Measurements from ENCODE around the gene SLC7A7. TPM values are rescaled to one million over a fixed set of nuclear protein-coding genes. Genes with fewer than 3 reads are reported as not detected.

Gene SLC7A7
- total and polyA plus RNA-seq, 2 donors (not counting 1 experiment from before 2014, with no cell fraction given): 6.3 to 9.5 TPM

DNA sequence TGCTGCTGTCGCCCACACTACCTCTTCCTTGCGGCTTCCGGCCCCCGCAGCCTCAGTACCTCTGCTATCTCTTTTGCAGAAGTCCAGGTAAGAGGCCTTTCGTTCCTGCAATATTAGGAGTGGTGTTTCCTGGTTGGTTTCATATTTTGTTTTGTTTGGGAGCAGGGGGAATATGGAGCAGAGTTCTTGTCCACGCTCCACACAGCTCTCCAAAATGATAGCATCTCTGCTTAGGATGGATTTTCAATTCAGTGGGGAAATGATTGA lies 48.0 kb downstream of the SLC7A7 start:
- Histone ChIP-seq H3K79me2 (ENCODE audit: control insufficient read depth, insufficient read depth, low read length) (peaks cover 21% of the 10 kb centered on the region), H3K36me3 (ENCODE audit: control insufficient read depth, insufficient read depth, low read length) (peaks cover 13% of the 10 kb centered on the region), H3K4me3 (replicated peaks in 1 of 4; ENCODE audit: control extremely low read depth in 1 of 4, insufficient read depth in 1 of 4, low read depth in 3 of 4, low read length in 4 of 4) (peak overlapping the region; percentile 83 to 96 (median 94)), H3K4me1 (ENCODE audit: control insufficient read depth, extremely low read depth, insufficient read depth, low read length) (peaks cover 3% of the 10 kb centered on the region), H3K9me3 (ENCODE audit: control insufficient read depth, insufficient read depth, low read depth, low read length) (no peaks in the 10 kb centered on the region), H3K4me2 (ENCODE audit: extremely low read depth, insufficient read depth, low read length) (peak overlapping the region; percentile 95), H3K27ac (ENCODE audit: insufficient read depth, low read length) (peak overlapping the region; percentile 90), H4K20me1 (ENCODE audit: control insufficient read depth, extremely low read depth, insufficient read depth, low read length) (no peaks in the 10 kb centered on the region), H3K9ac (ENCODE audit: insufficient read depth, low read length) (peak overlapping the region; percentile 90), H2AFZ (ENCODE audit: low read length) (peak overlapping the region; percentile 96), H3K27me3 (ENCODE audit: control insufficient read depth, insufficient read depth, low read length) (no peaks in the 10 kb centered on the region)
- TF ChIP-seq EZH2 (IDR thresholded peaks at IDR 0.05; ENCODE audit: low read length, missing control alignments): no peak
- no peak for DNase-seq (ENCODE audit: low read depth in 2 of 2)

DNA sequence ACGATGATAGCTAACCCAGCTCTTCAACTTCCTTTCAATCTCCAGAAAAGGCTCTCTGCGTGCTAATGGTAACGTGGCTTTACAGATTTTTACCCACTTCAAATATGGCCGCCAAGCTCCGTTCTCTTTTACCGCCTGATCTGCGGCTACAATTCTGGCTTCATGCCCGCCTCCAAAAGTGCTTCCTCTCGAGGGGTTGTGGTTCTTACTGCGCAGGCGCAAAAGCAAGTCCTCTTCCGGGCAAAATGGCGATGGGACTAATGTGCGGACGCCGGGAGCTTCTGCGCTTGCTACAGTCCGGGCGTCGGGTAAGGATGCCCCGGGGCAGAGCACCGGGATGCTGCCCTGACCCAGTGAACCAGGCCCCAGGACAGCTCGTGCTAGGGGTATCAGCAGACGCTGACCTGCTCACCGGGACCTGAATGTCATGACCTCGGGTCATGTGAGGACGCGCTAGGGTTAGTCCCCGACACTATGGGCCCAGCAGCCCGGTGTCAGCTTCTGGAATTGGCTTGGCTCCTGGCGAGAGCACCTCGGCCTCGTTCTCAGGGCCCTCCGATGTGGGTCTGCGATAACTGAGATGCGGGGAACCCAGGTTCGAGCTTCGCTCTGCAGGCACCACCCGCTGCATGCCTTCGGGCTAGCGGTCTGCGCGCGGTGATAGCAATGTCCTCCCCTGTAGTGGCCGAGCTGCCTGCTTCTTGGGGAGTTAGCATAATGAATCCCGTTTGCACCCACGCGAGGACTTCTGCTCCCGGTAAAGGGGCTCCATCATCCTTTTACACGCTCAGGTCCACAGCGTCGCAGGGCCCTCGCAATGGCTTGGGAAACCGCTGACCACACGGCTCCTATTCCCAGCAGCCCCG lies 48.5 kb downstream of the SLC7A7 start, which contains the start of gene OXA1L:
Gene OXA1L (plus strand): TSS at position 232 of the 866 bp plus-strand sequence. CDS start 14 bp downstream, at position 246.
- peaks cover 21% of the 10 kb centered on the region for H3K79me2 ChIP-seq (ENCODE audit: control insufficient read depth, insufficient read depth, low read length)
- TF ChIP-seq, protein P1, sequence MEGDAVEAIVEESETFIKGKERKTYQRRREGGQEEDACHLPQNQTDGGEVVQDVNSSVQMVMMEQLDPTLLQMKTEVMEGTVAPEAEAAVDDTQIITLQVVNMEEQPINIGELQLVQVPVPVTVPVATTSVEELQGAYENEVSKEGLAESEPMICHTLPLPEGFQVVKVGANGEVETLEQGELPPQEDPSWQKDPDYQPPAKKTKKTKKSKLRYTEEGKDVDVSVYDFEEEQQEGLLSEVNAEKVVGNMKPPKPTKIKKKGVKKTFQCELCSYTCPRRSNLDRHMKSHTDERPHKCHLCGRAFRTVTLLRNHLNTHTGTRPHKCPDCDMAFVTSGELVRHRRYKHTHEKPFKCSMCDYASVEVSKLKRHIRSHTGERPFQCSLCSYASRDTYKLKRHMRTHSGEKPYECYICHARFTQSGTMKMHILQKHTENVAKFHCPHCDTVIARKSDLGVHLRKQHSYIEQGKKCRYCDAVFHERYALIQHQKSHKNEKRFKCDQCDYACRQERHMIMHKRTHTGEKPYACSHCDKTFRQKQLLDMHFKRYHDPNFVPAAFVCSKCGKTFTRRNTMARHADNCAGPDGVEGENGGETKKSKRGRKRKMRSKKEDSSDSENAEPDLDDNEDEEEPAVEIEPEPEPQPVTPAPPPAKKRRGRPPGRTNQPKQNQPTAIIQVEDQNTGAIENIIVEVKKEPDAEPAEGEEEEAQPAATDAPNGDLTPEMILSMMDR (conservative IDR thresholded peaks at IDR 0.05 in 1 of 2, IDR thresholded peaks at IDR 0.05 in 1 of 2; ENCODE audit: low read depth in 1 of 2, low read length in 2 of 2): no peak
- TF ChIP-seq EZH2 (IDR thresholded peaks at IDR 0.05; ENCODE audit: low read length, missing control alignments): no peak
- DNase-seq (ENCODE audit: low read depth in 2 of 2): peak; percentile 95 to 98
- H4K20me1 ChIP-seq (ENCODE audit: control insufficient read depth, extremely low read depth, insufficient read depth, low read length): no peaks in the 10 kb centered on the region
- no peaks in the 10 kb centered on the region for H3K27me3 ChIP-seq (ENCODE audit: control insufficient read depth, insufficient read depth, low read length)
- H3K9ac ChIP-seq (ENCODE audit: insufficient read depth, low read length): peak within 1 kb of the TSS; percentile 90
- peaks cover 13% of the 10 kb centered on the region for H3K36me3 ChIP-seq (ENCODE audit: control insufficient read depth, insufficient read depth, low read length)
- H3K4me3 ChIP-seq (replicated peaks in 1 of 4; ENCODE audit: control extremely low read depth in 1 of 4, insufficient read depth in 1 of 4, low read depth in 3 of 4, low read length in 4 of 4): peak within 1 kb of the TSS; percentile 83 to 96 (median 94)
- H3K4me2 ChIP-seq (ENCODE audit: extremely low read depth, insufficient read depth, low read length): peak within 1 kb of the TSS; percentile 95
- H3K9me3 ChIP-seq (ENCODE audit: control insufficient read depth, insufficient read depth, low read depth, low read length): no peaks in the 10 kb centered on the region
- H3K27ac ChIP-seq (ENCODE audit: insufficient read depth, low read length): peak within 1 kb of the TSS; percentile 90
- peaks cover 3% of the 10 kb centered on the region for H3K4me1 ChIP-seq (ENCODE audit: control insufficient read depth, extremely low read depth, insufficient read depth, low read length)
- H2AFZ ChIP-seq (ENCODE audit: low read length): peak within 1 kb of the TSS; percentile 96

DNA sequence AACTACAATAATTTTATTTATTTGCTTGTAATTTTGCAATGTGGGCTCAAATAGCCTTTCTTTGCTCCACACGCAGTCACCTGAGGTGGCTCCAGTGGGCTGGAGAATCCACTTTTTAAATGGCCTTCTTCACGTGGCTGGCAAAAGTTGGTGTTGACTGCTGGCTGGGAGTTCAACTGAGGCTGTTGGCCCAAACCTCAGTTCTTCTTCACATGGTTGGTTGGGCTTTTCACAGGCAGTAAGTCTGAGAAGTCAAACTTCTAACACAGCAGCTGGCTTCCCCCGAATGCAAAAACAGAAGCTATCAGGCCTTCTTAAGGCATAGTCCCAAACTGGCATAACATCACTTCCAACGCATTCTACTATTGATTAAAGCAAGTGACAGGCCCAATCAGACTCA lies 50.9 kb downstream of the SLC7A7 start:
- no peaks in the 10 kb centered on the region for H4K20me1 ChIP-seq (ENCODE audit: control insufficient read depth, extremely low read depth, insufficient read depth, low read length)
- H3K27me3 ChIP-seq (ENCODE audit: control insufficient read depth, insufficient read depth, low read length): no peaks in the 10 kb centered on the region
- H3K9ac ChIP-seq (ENCODE audit: insufficient read depth, low read length): no peak overlapping the region
- DNase-seq (ENCODE audit: low read depth in 2 of 2): no peak
- no peak overlapping the region for H3K27ac ChIP-seq (ENCODE audit: insufficient read depth, low read length)
- H3K79me2 ChIP-seq (ENCODE audit: control insufficient read depth, insufficient read depth, low read length): peaks cover 21% of the 10 kb centered on the region
- H3K9me3 ChIP-seq (ENCODE audit: control insufficient read depth, insufficient read depth, low read depth, low read length): no peaks in the 10 kb centered on the region
- H3K4me3 ChIP-seq (replicated peaks in 1 of 4; ENCODE audit: control extremely low read depth in 1 of 4, insufficient read depth in 1 of 4, low read depth in 3 of 4, low read length in 4 of 4): no peak overlapping the region
- no peak overlapping the region for H2AFZ ChIP-seq (ENCODE audit: low read length)
- H3K4me1 ChIP-seq (ENCODE audit: control insufficient read depth, extremely low read depth, insufficient read depth, low read length): peaks cover 3% of the 10 kb centered on the region
- TF ChIP-seq, protein P1 (conservative IDR thresholded peaks at IDR 0.05 in 1 of 2, IDR thresholded peaks at IDR 0.05 in 1 of 2; ENCODE audit: low read depth in 1 of 2, low read length in 2 of 2): no peak
- TF ChIP-seq EZH2 (IDR thresholded peaks at IDR 0.05; ENCODE audit: low read length, missing control alignments): no peak
- no peak overlapping the region for H3K4me2 ChIP-seq (ENCODE audit: extremely low read depth, insufficient read depth, low read length)
- no peaks in the 10 kb centered on the region for H3K36me3 ChIP-seq (ENCODE audit: control insufficient read depth, insufficient read depth, low read length)

All from fibroblast of lung (primary cell).